Neuron (in vitro differentiated cells): Measurements from ENCODE around the gene PRKAR2B.
"Not testable (repeated sequence)": the region's sequence is repeated elsewhere in the genome, so short reads cannot be mapped to it uniquely, and the experiment has no call there.

Source experiments
- H2AFZ ChIP-seq: one replicate; pipeline ENCODE4 v1.6.1; 2013; ENCODE audit warnings: low read depth, mild to moderate bottlenecking, inconsistent platforms, low read length, moderate library complexity
- H3K27me3 ChIP-seq: one replicate; pipeline ENCODE4 v1.6.1; 2013; ENCODE audit warnings: low read length; ENCODE audit not compliant: insufficient read depth
- H3K36me3 ChIP-seq: one replicate; pipeline ENCODE4 v1.6.1; 2013; ENCODE audit warnings: low read length; ENCODE audit not compliant: insufficient read depth
- H3K4me1 ChIP-seq: one replicate; pipeline ENCODE4 v1.6.1; 2013; ENCODE audit warnings: low read length; ENCODE audit not compliant: insufficient read depth
- H3K4me3 ChIP-seq: 2 replicates; pipeline ENCODE4 v1.5.1; 2013; ENCODE audit warnings: mild to moderate bottlenecking, low read length, moderate library complexity
- H3K9me3 ChIP-seq: one replicate; pipeline ENCODE4 v1.6.1; 2013; ENCODE audit warnings: low read length

Gene PRKAR2B

DNA sequence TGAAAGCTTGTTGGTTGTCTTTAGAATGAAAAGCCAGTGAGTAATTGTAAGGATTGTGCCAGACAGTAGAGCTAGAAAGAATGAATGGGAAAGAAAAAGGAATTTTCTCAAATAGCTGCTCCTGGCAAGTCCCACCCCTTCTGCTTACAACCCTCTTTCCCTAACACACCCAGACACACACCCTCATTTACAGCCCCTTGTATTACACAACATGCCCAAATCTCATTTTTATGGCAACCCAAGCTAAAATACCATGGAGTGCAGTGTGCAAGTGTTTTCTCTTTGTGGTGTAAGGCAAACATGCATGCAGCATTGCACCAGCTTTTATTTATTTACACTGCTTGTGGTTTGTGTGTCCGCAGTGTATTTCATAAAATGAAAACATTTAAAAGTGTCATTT lies 1.5 kb downstream of the PRKAR2B start:
- Histone ChIP-seq H3K4me1 (peaks cover 25% of the 10 kb centered on the region), H3K4me3 (peak overlapping the region; percentile 77), H3K9me3 (no peaks in the 10 kb centered on the region), H2AFZ (peak overlapping the region; percentile 82), H3K27me3 (no peaks in the 10 kb centered on the region), H3K36me3 (no peaks in the 10 kb centered on the region)

DNA sequence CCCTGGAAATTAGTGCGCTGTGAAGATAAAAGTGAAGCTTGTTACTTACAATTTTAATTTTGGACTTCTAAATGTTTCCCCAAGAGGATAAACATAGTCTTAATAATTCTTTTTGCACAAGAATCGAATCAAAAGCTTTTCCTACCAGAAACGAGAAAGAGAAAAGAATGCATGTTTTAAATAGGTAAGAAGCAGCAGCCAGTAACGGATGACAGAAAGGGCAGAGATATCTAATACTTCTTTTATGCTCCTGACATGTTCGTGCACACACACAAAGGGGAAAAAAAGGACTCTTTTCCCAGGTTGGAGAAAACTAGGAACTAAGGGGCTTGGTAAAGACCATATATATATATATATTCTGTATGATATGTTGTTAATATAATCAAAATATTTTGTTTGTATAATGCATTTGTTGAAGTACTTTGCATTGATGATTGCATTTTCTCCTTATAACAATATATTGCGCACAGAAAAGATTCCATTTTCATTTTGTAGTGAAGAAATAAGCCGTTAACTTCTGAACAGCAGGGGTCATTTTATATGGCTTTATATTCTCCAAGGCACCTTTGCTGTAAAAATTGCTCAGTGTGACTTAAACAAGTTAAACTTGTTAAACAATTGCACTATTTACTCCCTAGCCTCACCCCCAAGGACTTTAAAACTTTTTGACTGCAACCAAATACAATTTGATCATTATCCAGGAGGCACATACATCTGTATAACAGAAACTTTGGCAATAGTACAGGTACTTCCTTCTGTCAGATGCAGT lies 2.2 kb downstream of the PRKAR2B start:
- Histone ChIP-seq H3K27me3 (no peaks in the 10 kb centered on the region), H2AFZ (peak overlapping the region; percentile 82), H3K4me1 (peaks cover 25% of the 10 kb centered on the region), H3K4me3 (peak overlapping the region; percentile 77), H3K36me3 (no peaks in the 10 kb centered on the region), H3K9me3 (no peaks in the 10 kb centered on the region)

DNA sequence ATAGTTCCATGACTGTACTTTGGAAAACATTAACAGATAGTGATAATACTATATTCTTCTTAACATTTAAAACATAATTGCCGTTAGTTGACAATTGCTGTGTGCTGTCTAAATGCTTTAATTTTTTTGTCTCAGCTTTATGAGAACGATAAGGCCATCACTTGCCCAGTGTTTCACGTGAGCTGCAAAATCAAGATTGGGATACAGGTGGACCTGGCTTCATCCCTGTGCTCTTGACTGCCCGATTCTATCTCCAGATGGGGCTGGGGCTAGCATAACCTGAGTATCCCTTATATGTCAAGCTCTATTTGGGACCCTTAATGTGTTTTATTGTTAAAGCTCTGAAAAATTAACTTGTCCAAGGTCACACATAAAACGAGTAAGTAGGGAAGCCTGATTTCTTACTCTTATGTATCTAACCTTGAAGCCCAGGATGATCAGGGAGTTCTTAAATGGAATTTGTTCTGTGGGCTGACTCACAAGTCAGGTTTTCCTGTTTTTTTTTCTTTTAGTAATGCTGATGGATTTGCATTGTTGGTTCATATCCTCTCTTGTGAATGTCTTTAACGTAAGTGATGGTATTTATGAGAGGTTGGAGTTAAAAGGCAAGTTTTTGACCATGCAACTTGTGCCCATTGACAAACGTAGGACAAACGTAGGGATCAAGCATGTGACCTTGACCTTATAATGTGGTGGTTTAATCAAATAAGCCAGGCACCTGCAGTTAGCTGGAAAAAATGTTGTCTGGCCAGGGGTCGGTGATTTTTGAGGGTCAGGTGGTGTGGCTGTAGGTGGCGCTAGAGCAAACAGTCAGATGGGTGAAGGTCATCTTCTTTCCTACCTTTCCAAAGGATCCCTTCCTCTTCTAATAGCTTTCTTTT lies 3.6 kb downstream of the PRKAR2B start:
- Histone ChIP-seq H3K9me3 (no peaks in the 10 kb centered on the region), H3K4me1 (peaks cover 25% of the 10 kb centered on the region), H3K4me3 (no peak overlapping the region), H3K27me3 (no peaks in the 10 kb centered on the region), H3K36me3 (no peaks in the 10 kb centered on the region), H2AFZ (no peak overlapping the region)

DNA sequence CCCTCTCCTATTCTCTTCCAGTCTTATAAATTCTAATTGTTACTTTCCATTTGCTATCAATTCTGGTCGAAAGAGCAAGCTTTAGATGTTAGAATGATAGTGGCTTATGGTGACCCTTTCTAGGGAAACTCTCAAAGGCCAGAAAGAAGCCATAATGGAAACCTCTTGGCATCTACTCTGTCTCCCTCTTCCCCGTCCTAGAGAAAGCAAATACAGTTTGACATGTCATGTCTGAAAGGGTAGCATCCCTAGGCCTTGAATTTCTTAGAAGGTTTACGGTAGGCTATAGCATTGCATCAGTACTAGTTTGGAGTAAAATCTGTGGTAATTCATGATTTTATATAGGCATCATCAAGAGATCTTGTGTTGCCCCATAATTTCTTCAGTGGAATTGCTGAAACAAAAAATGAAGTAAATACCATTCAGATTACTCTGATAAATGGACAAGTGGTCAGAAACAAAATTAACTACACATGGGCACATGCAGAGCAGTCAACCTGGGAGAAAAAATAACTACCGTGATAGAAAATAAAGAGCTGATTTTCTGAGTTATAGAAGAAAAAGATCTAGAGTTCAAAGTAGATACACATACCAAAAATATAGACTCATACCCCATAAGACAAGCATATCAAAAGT lies 4.4 kb downstream of the PRKAR2B start:
- Histone ChIP-seq H3K9me3 (no peaks in the 10 kb centered on the region), H3K4me3 (no peak overlapping the region), H3K27me3 (no peaks in the 10 kb centered on the region), H3K36me3 (no peaks in the 10 kb centered on the region), H3K4me1 (peaks cover 22% of the 10 kb centered on the region), H2AFZ (no peak overlapping the region)

DNA sequence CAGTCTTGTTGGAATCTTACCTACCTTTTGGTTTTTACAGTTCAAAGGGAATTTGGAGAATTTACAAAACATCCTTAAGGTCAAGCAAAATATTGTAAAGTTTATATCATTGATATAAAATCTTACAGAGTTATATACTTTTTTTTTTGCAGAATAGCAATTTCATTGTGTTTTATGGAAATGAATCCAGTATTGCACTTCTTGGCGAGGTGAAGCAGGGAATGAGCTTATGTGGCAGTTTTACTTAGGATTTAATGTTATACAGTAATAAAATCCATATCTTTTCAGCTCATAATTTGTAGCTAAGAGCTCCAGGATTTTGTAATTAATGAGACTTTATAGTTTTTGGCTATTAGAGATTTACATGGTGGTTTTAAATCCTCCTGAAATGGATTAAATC lies 5.0 kb downstream of the PRKAR2B start:
- no peak overlapping the region for H2AFZ ChIP-seq
- H3K27me3 ChIP-seq: no peaks in the 10 kb centered on the region
- peaks cover 18% of the 10 kb centered on the region for H3K4me1 ChIP-seq
- no peaks in the 10 kb centered on the region for H3K9me3 ChIP-seq
- no peak overlapping the region for H3K4me3 ChIP-seq
- no peaks in the 10 kb centered on the region for H3K36me3 ChIP-seq

DNA sequence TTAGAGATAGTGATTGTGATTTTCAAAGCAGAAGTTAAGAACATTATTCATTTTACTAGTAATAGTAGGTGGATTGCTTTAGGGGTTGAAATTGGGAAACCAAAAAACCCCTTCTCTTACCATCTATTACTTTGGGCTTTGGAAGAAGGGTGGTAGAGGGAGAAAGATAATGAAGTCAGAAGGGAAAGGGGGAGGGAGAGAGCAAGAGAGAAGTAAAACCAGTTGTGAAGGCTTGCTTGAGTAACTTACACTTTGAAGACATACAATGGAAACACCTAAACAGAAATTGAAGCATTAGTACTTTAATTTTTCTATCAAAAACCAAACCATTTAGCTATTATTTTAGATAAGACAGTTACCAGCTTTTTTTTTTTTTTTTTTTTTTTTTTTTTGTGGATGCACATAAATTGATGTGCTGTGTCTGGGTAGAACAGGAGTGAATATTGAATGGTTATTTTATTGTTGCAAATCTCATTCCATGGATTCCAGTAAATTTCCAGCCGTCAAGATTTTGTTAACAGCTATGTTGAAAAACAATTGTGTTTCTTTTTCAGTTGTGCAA lies 5.5 kb downstream of the PRKAR2B start:
- Histone ChIP-seq H3K27me3 (no peaks in the 10 kb centered on the region), H3K4me1 (peaks cover 18% of the 10 kb centered on the region), H3K4me3 (no peak overlapping the region)

DNA sequence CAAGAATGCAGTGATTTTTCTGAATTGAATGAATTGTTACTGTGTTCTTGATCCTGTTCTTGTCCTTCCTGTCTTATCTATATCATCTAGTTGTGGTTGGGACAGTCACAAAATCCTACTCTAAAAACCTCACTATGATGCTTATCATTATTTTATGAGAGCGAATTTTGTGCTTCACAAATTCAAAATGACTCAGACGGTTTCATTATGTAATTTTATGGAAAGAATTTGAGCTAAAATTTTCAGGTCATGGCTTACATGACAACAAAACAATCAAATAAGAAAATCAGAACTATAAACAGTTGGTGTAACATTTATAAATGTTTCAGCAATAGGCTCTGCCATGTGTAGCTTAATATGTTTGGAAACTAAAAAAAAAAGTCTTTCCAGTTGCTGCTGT lies 6.9 kb downstream of the PRKAR2B start:
- H3K4me3 ChIP-seq: no peak overlapping the region
- H3K4me1 ChIP-seq: peaks cover 13% of the 10 kb centered on the region

More for the DNA sequence above, 5.5 kb downstream of the PRKAR2B start:
- H3K9me3 ChIP-seq: no peaks in the 10 kb centered on the region
- no peaks in the 10 kb centered on the region for H3K36me3 ChIP-seq
- no peak overlapping the region for H2AFZ ChIP-seq

DNA sequence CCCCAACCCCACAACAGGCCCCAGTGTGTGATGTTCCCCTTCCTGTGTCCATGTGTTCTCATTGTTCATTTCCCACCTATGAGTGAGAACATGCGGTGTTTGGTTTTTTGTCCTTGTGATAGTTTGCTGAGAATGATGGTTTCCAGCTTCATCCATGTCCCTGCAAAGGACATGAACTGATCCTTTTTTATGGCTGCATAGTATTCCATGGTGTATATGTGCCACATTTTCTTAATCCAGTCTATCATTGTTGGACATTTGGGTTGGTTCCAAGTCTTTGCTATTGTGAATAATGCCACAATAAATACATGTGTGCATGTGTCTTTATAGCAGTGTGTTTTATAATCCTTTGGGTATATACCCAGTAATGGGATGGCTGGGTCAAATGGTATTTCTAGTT lies 10.5 kb downstream of the PRKAR2B start:
- H3K9me3 ChIP-seq: not testable (repeated sequence)

More for the DNA sequence above, 6.9 kb downstream of the PRKAR2B start:
- Histone ChIP-seq H3K36me3 (no peaks in the 10 kb centered on the region), H2AFZ (no peak overlapping the region), H3K27me3 (no peaks in the 10 kb centered on the region), H3K9me3 (no peaks in the 10 kb centered on the region)

DNA sequence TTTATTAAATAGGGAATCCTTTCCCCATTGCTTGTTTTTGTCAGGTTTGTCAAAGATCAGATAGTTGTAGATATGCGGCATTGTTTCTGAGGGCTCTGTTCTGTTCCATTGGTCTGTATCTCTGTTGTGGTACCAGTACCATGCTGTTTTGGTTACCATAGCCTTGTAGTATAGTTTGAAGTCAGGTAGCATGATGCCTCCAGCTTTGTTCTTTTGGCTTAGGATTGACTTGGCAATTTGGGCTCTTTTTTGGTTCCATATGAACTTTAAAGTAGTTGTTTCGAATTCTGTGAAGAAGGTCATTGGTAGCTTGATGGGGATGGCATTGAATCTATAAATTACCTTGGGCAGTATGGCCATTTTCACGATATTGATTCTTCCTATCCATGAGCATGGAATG lies 11.6 kb downstream of the PRKAR2B start:
- not testable (repeated sequence) for H2AFZ ChIP-seq, H3K9me3 ChIP-seq, H3K36me3 ChIP-seq, H3K27me3 ChIP-seq, H3K4me3 ChIP-seq, H3K4me1 ChIP-seq

More for the DNA sequence above, 10.5 kb downstream of the PRKAR2B start:
- not testable (repeated sequence) for H2AFZ ChIP-seq, H3K27me3 ChIP-seq, H3K4me3 ChIP-seq, H3K4me1 ChIP-seq, H3K36me3 ChIP-seq

DNA sequence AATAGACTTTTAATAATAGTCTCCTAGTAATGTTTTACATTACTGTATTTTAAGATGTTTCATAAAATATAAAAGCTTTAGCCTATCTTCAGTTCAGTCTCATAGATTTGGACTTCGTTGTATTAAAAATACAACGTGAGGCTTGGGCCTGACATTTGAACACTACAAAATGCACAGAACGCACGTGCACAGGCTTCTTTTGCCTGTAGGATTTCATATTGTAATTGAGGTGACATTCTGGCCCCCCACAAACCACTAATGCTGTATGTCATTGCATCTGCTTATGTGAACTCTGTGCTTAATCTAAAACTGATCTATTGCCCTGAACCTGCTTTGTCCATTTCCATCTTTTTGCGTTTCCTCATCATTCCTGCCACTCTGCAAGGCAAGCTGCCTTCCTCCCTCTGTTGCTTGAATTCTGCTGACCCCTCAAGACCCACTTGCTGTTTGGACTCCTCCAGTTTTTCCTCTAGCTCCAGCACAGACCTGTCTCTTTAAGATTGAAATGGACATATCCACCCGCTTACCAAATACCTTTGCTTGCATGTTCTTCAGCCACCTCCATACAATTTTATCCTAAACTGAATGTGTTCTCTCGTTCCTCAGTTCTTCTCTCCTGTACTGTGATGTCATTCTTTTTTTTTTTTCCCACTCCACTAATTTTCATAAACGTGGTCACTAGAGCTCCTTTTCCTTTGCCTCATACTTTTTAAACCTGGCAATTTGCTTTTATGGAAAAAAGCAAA lies 12.4 kb downstream of the PRKAR2B start:
- H3K4me1 ChIP-seq: no peaks in the 10 kb centered on the region
- no peaks in the 10 kb centered on the region for H3K9me3 ChIP-seq
- H2AFZ ChIP-seq: no peak overlapping the region
- no peaks in the 10 kb centered on the region for H3K27me3 ChIP-seq
- H3K4me3 ChIP-seq: no peak overlapping the region
- H3K36me3 ChIP-seq: no peaks in the 10 kb centered on the region

DNA sequence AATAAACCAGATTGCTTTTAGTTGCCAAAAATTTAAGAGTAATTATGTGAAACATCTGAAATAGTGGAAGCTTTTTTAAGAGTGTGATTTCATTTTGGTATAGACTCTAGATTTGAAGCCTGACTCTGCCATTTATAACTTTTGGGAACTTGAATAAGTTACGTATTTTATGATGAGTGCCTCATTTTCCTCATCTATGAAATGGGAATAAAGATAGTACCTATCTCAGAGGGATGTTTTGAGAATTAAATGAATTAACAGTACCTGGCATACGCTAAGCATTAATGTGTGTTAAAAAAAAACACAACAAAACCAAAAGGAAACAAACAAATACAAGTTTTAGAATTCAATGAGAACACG lies 12.9 kb downstream of the PRKAR2B start:
- H3K4me1 ChIP-seq: no peaks in the 10 kb centered on the region

DNA sequence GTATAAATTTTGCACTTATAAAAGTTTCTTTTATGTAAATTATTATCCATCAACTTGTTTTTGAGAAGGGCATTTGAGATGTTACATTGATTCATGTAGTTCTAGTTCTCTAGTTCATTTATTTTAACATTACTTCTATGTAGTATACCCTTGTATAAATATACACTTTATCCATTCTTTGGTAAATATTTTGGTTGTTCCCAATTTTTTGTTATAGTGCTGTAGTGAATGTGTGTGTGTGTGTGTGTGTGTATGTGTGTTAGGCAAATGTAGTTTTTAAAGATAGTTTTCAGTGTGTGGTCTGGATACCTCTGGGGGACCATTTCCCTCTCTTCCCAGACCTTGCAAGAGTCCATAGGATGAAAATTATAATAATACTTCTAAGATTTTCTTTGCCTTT lies 15.0 kb downstream of the PRKAR2B start:
- H3K27me3 ChIP-seq: no peaks in the 10 kb centered on the region
- no peaks in the 10 kb centered on the region for H3K9me3 ChIP-seq
- no peak overlapping the region for H2AFZ ChIP-seq
- H3K4me3 ChIP-seq: no peak overlapping the region
- H3K4me1 ChIP-seq: no peaks in the 10 kb centered on the region
- no peaks in the 10 kb centered on the region for H3K36me3 ChIP-seq

More for the DNA sequence above, 12.9 kb downstream of the PRKAR2B start:
- H3K4me3 ChIP-seq: no peak overlapping the region
- H3K9me3 ChIP-seq: no peaks in the 10 kb centered on the region
- H2AFZ ChIP-seq: no peak overlapping the region
- H3K36me3 ChIP-seq: no peaks in the 10 kb centered on the region
- H3K27me3 ChIP-seq: no peaks in the 10 kb centered on the region
